GM12878 (cell line): ENCODE measurements around the gene SLAMF9. TPM values are rescaled to one million over a fixed set of nuclear protein-coding genes. Genes with fewer than 3 reads are reported as not detected.

Experiments used
- ATAC-seq: fragments of 200-7000 bp; cut with Tn5 transposase; 3 replicates; pipeline ENCODE4 v1.9.1; 2020; ENCODE audit warnings: mild to moderate bottlenecking, moderate library complexity
- BruUV-seq: library from RNA; stranded (reverse); fragments of 400-500 nt; replicated peaks from 2 replicates; lab custom pipeline; 2021; lab: Mats Ljungman, UMichigan
- CTCF ChIA-PET: fragments of 300-600 bp; sonication (Branson Sonifier 250); formaldehyde crosslinking; extraction: SDS; loops from one replicate; lab custom pipeline; 2021; ENCODE audit warnings: inconsistent platforms; lab: Yijun Ruan, JAX
- POLR2A ChIA-PET: fragments of 350-600 bp; formaldehyde crosslinking; extraction: SDS; loops from one replicate; lab custom pipeline; 2021; ENCODE audit warnings: inconsistent platforms; lab: Charles Lee
- RAD21 ChIA-PET: fragments of 300-600 bp; sonication (Branson Sonifier 250); formaldehyde crosslinking; loops from one replicate; lab custom pipeline; 2023; ENCODE audit warnings: antibody characterized with exemption; ENCODE audit not compliant: unreplicated experiment; lab: Charles Lee
- SMC1A ChIA-PET: fragments of 300-600 bp; sonication (Branson Sonifier 250); formaldehyde crosslinking; loops from one replicate; lab custom pipeline; 2023; ENCODE audit not compliant: unreplicated experiment, uncharacterized antibody; lab: Charles Lee
- DNase-seq: peaks from one replicate; pipeline ENCODE4 v3.0.0-alpha.2; 2011; ENCODE audit warnings: low read depth, low spot score
- FAIRE-seq: peaks from 3 replicates; lab custom pipeline; 2011; peaks lifted over from hg19 to GRCh38; lab: Jason Lieb, UNC
- H2AFZ ChIP-seq: 2 replicates; pipeline ENCODE4 v1.6.0; 2011; ENCODE audit warnings: low read depth, low read length, control low read depth; ENCODE audit not compliant: control insufficient read depth
- H3K27ac ChIP-seq: 2 replicates; pipeline ENCODE4 v1.5.1; 2011; ENCODE audit warnings: control low read depth; ENCODE audit not compliant: control insufficient read depth, insufficient read depth
- H3K27me3 ChIP-seq, 2 experiments: replicated peaks in 1 of 2; 2 replicates each; pipeline versions ENCODE4 v1.6.0 to v1.6.1; 2011; ENCODE audit warnings: low read length in 1 of 2; ENCODE audit not compliant: control insufficient read depth in 2 of 2, insufficient read depth in 2 of 2
- H3K36me3 ChIP-seq, 2 experiments: 2 replicates each; pipeline ENCODE4 v1.5.1; 2011; ENCODE audit warnings: low read length in 1 of 2; ENCODE audit not compliant: control insufficient read depth in 2 of 2, insufficient read depth in 2 of 2
- H3K4me1 ChIP-seq: 2 replicates; pipeline ENCODE4 v1.6.1; 2011; ENCODE audit warnings: mild to moderate bottlenecking, low read length, moderate library complexity, mixed read lengths; ENCODE audit not compliant: control insufficient read depth, insufficient read depth
- H3K4me2 ChIP-seq: 2 replicates; pipeline ENCODE4 v1.6.0; 2011; ENCODE audit warnings: control low read depth; ENCODE audit not compliant: control insufficient read depth, insufficient read depth
- H3K4me3 ChIP-seq: fragments of 200-600 bp; sonication (generic); 2 replicates; pipeline ENCODE4 v1.5.1; 2016
- H3K79me2 ChIP-seq: 2 replicates; pipeline ENCODE4 v1.6.0; 2011; ENCODE audit warnings: low read length; ENCODE audit not compliant: control insufficient read depth, insufficient read depth
- H3K9ac ChIP-seq: 2 replicates; pipeline ENCODE4 v1.8.0; 2011; ENCODE audit warnings: low read length, control low read depth, mixed read lengths; ENCODE audit not compliant: control insufficient read depth, insufficient read depth
- H3K9me3 ChIP-seq: replicated peaks from 3 replicates; pipeline ENCODE4 v1.5.1; 2011; ENCODE audit warnings: mild to moderate bottlenecking, low read length; ENCODE audit not compliant: control insufficient read depth, insufficient read depth
- H4K20me1 ChIP-seq: 2 replicates; pipeline ENCODE4 v1.6.0; 2011; ENCODE audit not compliant: control insufficient read depth, insufficient read depth
- DPF2 ChIP-seq: fragments of 450-650 bp; IDR thresholded peaks from 2 replicates; pipeline ENCODE4 v1.6.1; 2017; ENCODE audit warnings: mild to moderate bottlenecking
- IKZF2 ChIP-seq, 2 experiments: fragments of 450-650 bp; IDR thresholded peaks; 2 replicates each; pipeline ENCODE4 v1.6.1; 2017; ENCODE audit warnings: mild to moderate bottlenecking in 2 of 2, moderate library complexity in 2 of 2
- RBBP5 ChIP-seq: fragments of 200-600 bp; sonication (generic); conservative IDR thresholded peaks from 2 replicates; pipeline ENCODE4 v1.6.1; 2016
- SPI1 ChIP-seq: IDR thresholded peaks from 2 replicates; pipeline ENCODE4 v1.6.1; 2011; ENCODE audit warnings: low read depth, mild to moderate bottlenecking, low read length, moderate library complexity, borderline replicate concordance; ENCODE audit not compliant: insufficient read depth
- WGBS: methylation state at CpG from one replicate; pipeline ENCODE4 v1.1.6; 2016; ENCODE audit warnings: low lambda C conversion rate; ENCODE audit not compliant: insufficient replicate concordance, insufficient coverage; ENCODE audit errors: missing lambda C conversion rate; 5-methylcytosine and 5-hydroxymethylcytosine counted together
- in situ Hi-C: fragments of 300-500 bp; cut with MboI; formaldehyde crosslinking; loops from 9 replicates; pipeline ENCODE4 v1.14.3; 2018; ENCODE audit warnings: mixed read lengths
- intact Hi-C: fragments of 100-400 bp; cut with micrococcal nuclease; formaldehyde crosslinking; loops from one replicate; pipeline ENCODE4 v1.14.2; 2022; ENCODE audit not compliant: unreplicated experiment
- polyA plus RNA-seq, 11 experiments: library from polyadenylated mRNA; depleted of rRNA in 4 of 11; unstranded in 6 of 11; stranded (reverse) in 5 of 11; fragments of >200 nt; fragmentation: Nextera tagmentation in 4 of 11; fragmentation: Illumina TruSeq in 1 of 11; extraction: Ambion mirVana in 4 of 11; extraction: Trizol in 1 of 11; gene quantifications; 1 replicate in 1 of 11; 2 replicates in 10 of 11; pipeline versions ENCODE4 v1.2.1 to v1.2.3, GENCODE V29; 2011 to 2016; ENCODE audit warnings: inconsistent platforms in 2 of 11, missing spikeins in 2 of 11, low read depth in 1 of 11
- total RNA-seq, 4 experiments: library from RNA; depleted of rRNA in 3 of 4; stranded (reverse); fragments of >200 nt in 3 of 4; fragmentation: Illumina TruSeq in 1 of 4; extraction: Trizol in 1 of 4; gene quantifications; 2 replicates each; pipeline versions ENCODE4 v1.2.1 to v1.2.3, GENCODE V29; 2013 to 2021
- TF ChIP-seq, protein P1 (sequence below): IDR thresholded peaks from 2 replicates; pipeline ENCODE4 v1.6.1; 2012; ENCODE audit warnings: mild to moderate bottlenecking, low read depth, low read length

SLAMF9 gene
- total and polyA plus RNA-seq, 10 of the 15 experiments (the other 5 are each of a cell fraction or from before 2014, with no cell fraction given) = not detected

DNA sequence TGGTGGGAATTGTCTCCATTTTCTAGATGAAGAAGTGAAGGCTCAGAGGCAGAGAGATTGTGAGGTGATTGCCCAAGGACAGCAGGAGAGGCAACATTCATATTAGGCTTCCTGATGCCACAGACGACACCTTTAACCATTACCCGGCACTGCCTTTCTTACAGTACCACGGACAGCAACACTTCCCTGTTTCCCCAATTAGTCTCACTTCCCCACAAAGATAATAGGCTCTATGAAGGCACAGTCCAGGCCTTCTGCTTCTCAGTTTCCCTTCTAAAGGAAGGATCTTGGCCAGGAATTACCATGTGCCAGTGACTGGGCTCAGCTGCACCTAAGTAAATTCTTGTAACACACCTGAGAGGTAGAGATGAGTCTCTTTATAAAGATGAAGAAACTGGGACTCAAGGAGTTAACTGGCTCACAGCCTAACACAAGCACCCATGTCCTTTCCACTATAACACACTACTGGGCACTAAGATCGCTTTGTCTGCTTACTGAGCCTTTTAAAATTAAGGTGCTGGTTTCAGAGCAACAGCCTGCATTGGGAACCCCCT, 18.2 kb downstream of the SLAMF9 start:
- no peak overlapping the region for H3K4me2 ChIP-seq

More for the DNA sequence above, 18.2 kb downstream of the SLAMF9 start:
- no peak overlapping the region for H3K9ac ChIP-seq
- no peaks in the 10 kb centered on the region for H3K79me2 ChIP-seq
- CTCF ChIA-PET = interaction anchor here (0.6 to 22.4 kb wide), 11 partner anchors 11 to 142 kb away, joined by 3 to 422 read pairs (median 3); partner anchors contain the start of gene TAGLN2
- no peaks in the 10 kb centered on the region for H3K9me3 ChIP-seq
- WGBS = 27% methylated on average over 4 of the region's 4 CpGs
- FAIRE-seq (no peak), DNase-seq (no peak), ATAC-seq (peak; percentile 13; the same call in 2 of the 3 replicates)
- POLR2A ChIA-PET = interaction anchor here (3.9 kb wide), 1 partner anchor 13 kb away, joined by 23 read pairs; the partner anchor contains the start of gene TAGLN2
- H4K20me1 ChIP-seq = no peaks in the 10 kb centered on the region
- intact Hi-C loops = loop anchor here (1.0 to 2.0 kb wide), 2 partner anchors 71 to 149 kb away; no protein-coding TSS in a partner anchor
- BruUV-seq = no TSS peak
- peaks cover 23% of the 10 kb centered on the region for H3K4me1 ChIP-seq
- H2AFZ ChIP-seq = no peak overlapping the region
- SMC1A ChIA-PET = interaction anchor here (1.3 to 9.2 kb wide), 4 partner anchors 35 to 71 kb away, joined by 4 to 122 read pairs (median 5); no protein-coding TSS in a partner anchor
- RAD21 ChIA-PET = interaction anchor here (0.8 to 12.4 kb wide), 5 partner anchors 14 to 72 kb away, joined by 3 to 113 read pairs (median 6); no protein-coding TSS in a partner anchor
- in situ Hi-C loops = loop anchor here (5.0 kb wide), 1 partner anchor 72 kb away; no protein-coding TSS in a partner anchor
- no peaks in the 10 kb centered on the region for H3K36me3 ChIP-seq
- TF ChIP-seq, protein P1, sequence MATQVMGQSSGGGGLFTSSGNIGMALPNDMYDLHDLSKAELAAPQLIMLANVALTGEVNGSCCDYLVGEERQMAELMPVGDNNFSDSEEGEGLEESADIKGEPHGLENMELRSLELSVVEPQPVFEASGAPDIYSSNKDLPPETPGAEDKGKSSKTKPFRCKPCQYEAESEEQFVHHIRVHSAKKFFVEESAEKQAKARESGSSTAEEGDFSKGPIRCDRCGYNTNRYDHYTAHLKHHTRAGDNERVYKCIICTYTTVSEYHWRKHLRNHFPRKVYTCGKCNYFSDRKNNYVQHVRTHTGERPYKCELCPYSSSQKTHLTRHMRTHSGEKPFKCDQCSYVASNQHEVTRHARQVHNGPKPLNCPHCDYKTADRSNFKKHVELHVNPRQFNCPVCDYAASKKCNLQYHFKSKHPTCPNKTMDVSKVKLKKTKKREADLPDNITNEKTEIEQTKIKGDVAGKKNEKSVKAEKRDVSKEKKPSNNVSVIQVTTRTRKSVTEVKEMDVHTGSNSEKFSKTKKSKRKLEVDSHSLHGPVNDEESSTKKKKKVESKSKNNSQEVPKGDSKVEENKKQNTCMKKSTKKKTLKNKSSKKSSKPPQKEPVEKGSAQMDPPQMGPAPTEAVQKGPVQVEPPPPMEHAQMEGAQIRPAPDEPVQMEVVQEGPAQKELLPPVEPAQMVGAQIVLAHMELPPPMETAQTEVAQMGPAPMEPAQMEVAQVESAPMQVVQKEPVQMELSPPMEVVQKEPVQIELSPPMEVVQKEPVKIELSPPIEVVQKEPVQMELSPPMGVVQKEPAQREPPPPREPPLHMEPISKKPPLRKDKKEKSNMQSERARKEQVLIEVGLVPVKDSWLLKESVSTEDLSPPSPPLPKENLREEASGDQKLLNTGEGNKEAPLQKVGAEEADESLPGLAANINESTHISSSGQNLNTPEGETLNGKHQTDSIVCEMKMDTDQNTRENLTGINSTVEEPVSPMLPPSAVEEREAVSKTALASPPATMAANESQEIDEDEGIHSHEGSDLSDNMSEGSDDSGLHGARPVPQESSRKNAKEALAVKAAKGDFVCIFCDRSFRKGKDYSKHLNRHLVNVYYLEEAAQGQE = peak; percentile 93
- TF ChIP-seq IKZF2 (IDR thresholded peaks at IDR 0.05) = peak in 1 of 2 experiments; percentile 48; a peak in 1 of 4 replicates
- no peak for TF ChIP-seq RBBP5
- TF ChIP-seq DPF2 = 0 out of 2 replicates have a peak, but pooled peaks have one; percentile 19
- TF ChIP-seq SPI1 = peak; percentile 72; the same call in 1 of the 2 replicates
- 0 out of 4 replicates have a peak, but pooled peaks cover 0 to 2% of the 10 kb centered on the region in 2 experiments for H3K27me3 ChIP-seq
- no peak overlapping the region for H3K27ac ChIP-seq
- no peak overlapping the region for H3K4me3 ChIP-seq
